Measurements from ENCODE around the gene GPR68. TPM values are rescaled to one million over a fixed set of nuclear protein-coding genes. Genes with fewer than 3 reads are reported as not detected.
"Not testable (repeated sequence)": the region's sequence is repeated elsewhere in the genome, so short reads cannot be mapped to it uniquely, and the experiment has no call there.

Gene GPR68
- total and polyA plus RNA-seq, 4 donors, result 2.0 to 6.4 (median 4.3) TPM

GRCh38 chr14:91266276-91266675 lies 21.8 kb upstream of the GPR68 start:
- not testable (repeated sequence) for H3K36me3 ChIP-seq (ENCODE audit: control insufficient read depth, insufficient read depth, low read length); H3K4me3 ChIP-seq (ENCODE audit: low read depth, low read length); DNase-seq (ENCODE audit: low read depth in 4 of 6, low spot score in 6 of 6); H3K9me3 ChIP-seq (ENCODE audit: control insufficient read depth, insufficient read depth, low read length); H3K27ac ChIP-seq (ENCODE audit: low read depth, low read length)
- peaks cover 18% of the 10 kb centered on the region for H3K27me3 ChIP-seq (ENCODE audit: control insufficient read depth, insufficient read depth, low read length)
- peaks cover 28% of the 10 kb centered on the region for H3K4me1 ChIP-seq (ENCODE audit: control insufficient read depth, insufficient read depth, low read length)
- 100% methylated on average over 3 of the region's 15 CpGs for WGBS (ENCODE audit: insufficient coverage)

DNA sequence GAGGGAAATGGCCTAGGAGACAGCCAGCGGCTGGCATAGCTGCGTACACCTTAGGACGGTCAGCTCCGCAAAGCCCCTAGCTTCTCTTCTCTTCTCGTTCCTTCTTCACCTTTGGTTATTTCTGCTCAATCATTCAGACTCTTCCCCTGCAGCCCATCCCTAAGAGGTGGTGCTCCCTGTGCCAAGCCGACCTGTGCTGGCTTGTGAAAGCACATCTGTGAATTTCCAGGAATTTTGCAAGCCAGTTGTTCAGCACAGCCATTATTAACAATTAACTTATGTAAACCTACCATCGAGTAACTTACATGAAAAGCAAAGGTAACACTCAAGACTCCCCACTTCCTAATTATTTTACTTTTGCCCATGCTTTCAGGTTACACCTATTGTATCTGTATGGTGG lies 20.9 kb upstream of the GPR68 start:
- Histone ChIP-seq H3K9me3 (ENCODE audit: control insufficient read depth, insufficient read depth, low read length) (no peaks in the 10 kb centered on the region), H3K27me3 (ENCODE audit: control insufficient read depth, insufficient read depth, low read length) (peaks cover 18% of the 10 kb centered on the region), H3K4me1 (ENCODE audit: control insufficient read depth, insufficient read depth, low read length) (peaks cover 27% of the 10 kb centered on the region), H3K36me3 (ENCODE audit: control insufficient read depth, insufficient read depth, low read length) (no peaks in the 10 kb centered on the region), H3K27ac (ENCODE audit: low read depth, low read length) (no peak overlapping the region), H3K4me3 (ENCODE audit: low read depth, low read length) (no peak overlapping the region)
- no peak for DNase-seq (ENCODE audit: low read depth in 4 of 6, low spot score in 6 of 6)
- 100% methylated on average over 2 of the region's 7 CpGs for WGBS (ENCODE audit: insufficient coverage)

DNA sequence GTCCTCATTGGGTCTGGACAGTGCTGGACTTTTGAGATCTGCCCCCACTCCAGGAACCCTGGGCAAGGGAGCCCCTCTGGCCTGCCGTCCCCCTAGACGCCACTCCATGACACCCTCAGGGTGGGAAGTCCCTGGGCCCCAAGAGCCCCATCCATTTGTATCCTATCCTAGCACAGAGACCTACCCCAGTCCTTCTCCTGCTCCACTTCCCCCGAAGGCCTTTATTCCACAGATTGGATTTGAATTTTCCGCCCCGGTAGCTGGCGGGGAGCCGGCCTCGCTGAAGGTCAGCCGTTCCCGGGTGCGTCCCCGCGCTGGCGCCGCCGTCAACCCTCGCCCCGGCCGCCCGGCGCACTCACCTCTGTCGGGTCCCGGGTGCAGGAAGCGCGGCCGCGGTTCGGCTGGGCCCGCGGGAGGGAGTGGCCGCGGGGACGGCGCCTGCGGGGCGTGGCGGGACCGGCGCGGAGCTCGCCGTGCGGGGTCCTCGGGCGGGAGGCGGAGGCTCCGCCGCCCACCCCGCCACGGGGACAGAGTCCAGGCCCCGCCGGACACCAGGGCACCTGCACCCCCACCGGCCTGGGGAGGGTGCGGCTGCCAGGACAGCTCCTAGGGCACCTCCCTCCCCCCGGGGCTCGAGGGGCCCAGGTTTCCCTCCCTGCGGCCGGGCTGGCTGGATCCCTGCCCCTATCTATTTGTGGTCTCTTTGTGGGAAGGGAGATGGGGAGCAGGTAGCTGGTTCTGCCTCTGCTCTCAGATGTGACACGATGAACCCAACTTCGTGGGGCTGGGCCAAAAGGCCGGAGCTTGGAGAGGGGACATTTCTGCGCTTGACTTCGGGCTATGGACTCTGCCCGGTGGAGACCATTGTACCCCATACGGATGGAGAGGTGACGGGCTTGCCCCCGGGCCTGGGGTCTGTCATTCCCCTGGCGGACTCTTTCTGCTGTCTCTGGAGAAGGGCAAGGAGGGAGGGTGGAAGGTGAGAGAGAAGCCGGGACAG lies 19.9 kb upstream of the GPR68 start:
- 8% methylated on average over 66 of the region's 69 CpGs for WGBS (ENCODE audit: insufficient coverage)
- no peaks in the 10 kb centered on the region for H3K36me3 ChIP-seq (ENCODE audit: control insufficient read depth, insufficient read depth, low read length)
- H3K4me3 ChIP-seq (ENCODE audit: low read depth, low read length), result peak overlapping the region; percentile 12
- H3K4me1 ChIP-seq (ENCODE audit: control insufficient read depth, insufficient read depth, low read length), result peaks cover 18% of the 10 kb centered on the region
- H3K9me3 ChIP-seq (ENCODE audit: control insufficient read depth, insufficient read depth, low read length), result no peaks in the 10 kb centered on the region
- DNase-seq (ENCODE audit: low read depth in 4 of 6, low spot score in 6 of 6), result no peak
- H3K27me3 ChIP-seq (ENCODE audit: control insufficient read depth, insufficient read depth, low read length), result peaks cover 18% of the 10 kb centered on the region
- no peak overlapping the region for H3K27ac ChIP-seq (ENCODE audit: low read depth, low read length)

- H3K4me3 ChIP-seq (ENCODE audit: low read depth, low read length), result no peak overlapping the region
- no CpG with 5 or more reads among the region's 2 CpGs for WGBS (ENCODE audit: insufficient coverage)
- peaks cover 18% of the 10 kb centered on the region for H3K27me3 ChIP-seq (ENCODE audit: control insufficient read depth, insufficient read depth, low read length)
- H3K36me3 ChIP-seq (ENCODE audit: control insufficient read depth, insufficient read depth, low read length), result no peaks in the 10 kb centered on the region
- no peak for DNase-seq (ENCODE audit: low read depth in 4 of 6, low spot score in 6 of 6)
- no peak overlapping the region for H3K27ac ChIP-seq (ENCODE audit: low read depth, low read length)
- no peaks in the 10 kb centered on the region for H3K9me3 ChIP-seq (ENCODE audit: control insufficient read depth, insufficient read depth, low read length)
- H3K4me1 ChIP-seq (ENCODE audit: control insufficient read depth, insufficient read depth, low read length), result peaks cover 15% of the 10 kb centered on the region
Observed at GRCh38 chr14:91263329-91263728, 18.8 kb upstream of the GPR68 start.

DNA sequence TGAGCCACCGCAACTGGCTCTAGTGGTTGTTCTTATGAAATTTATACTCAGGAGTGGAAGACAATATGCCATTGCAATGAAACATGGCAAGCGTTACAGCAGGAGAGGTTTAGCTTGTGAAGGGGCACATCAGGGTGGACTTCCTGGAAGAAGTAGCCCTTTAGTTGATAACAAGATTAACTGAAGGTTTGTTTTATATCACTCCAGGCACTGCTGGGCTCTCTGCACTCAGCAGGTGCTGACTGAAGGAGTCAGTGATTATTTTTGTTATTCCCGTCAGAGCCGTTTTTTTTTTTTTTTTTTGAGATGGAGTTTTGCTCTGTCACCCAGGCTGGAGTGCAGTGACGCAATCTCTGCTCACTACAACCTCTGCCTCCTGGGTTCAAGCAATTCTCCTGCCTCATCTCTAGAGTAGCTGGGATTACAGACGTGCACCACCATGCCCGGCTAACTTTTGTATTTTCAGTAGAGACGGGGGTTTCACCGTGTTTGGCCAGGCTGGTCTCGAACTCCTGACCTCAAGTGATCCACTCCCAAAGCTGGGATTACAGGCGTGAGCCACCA lies 17.6 kb upstream of the GPR68 start:
- H3K27ac ChIP-seq (ENCODE audit: low read depth, low read length), result no peak overlapping the region
- H3K4me1 ChIP-seq (ENCODE audit: control insufficient read depth, insufficient read depth, low read length), result peaks cover 26% of the 10 kb centered on the region
- peaks cover 18% of the 10 kb centered on the region for H3K27me3 ChIP-seq (ENCODE audit: control insufficient read depth, insufficient read depth, low read length)
- WGBS (ENCODE audit: insufficient coverage), result 93% methylated on average over 8 of the region's 11 CpGs
- no peak for DNase-seq (ENCODE audit: low read depth in 4 of 6, low spot score in 6 of 6)
- H3K36me3 ChIP-seq (ENCODE audit: control insufficient read depth, insufficient read depth, low read length), result no peaks in the 10 kb centered on the region
- H3K9me3 ChIP-seq (ENCODE audit: control insufficient read depth, insufficient read depth, low read length), result no peaks in the 10 kb centered on the region
- no peak overlapping the region for H3K4me3 ChIP-seq (ENCODE audit: low read depth, low read length)

DNA sequence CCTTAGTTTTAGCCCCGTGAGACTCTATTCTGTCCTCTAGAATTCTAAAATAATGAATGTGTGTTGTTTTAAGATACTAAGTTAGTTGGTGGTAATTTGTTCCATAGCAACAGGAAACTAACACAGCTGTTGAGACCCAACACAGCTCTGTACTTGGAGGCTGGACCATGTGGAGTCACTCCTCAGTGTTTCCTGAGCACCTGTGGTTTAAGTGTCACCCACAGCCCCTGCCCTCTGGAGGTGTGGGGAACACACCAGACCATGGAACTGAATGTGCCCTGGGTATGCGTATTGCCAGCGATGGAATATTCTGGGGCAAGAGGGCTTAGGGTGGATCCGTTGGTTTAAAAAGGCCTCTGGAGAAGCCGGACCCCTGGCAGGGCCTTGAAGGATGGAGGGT lies 16.6 kb upstream of the GPR68 start:
- no peaks in the 10 kb centered on the region for H3K36me3 ChIP-seq (ENCODE audit: control insufficient read depth, insufficient read depth, low read length)
- peaks cover 16% of the 10 kb centered on the region for H3K27me3 ChIP-seq (ENCODE audit: control insufficient read depth, insufficient read depth, low read length)
- H3K4me3 ChIP-seq (ENCODE audit: low read depth, low read length), result no peak overlapping the region
- no peak for DNase-seq (ENCODE audit: low read depth in 4 of 6, low spot score in 6 of 6)
- H3K4me1 ChIP-seq (ENCODE audit: control insufficient read depth, insufficient read depth, low read length), result peaks cover 33% of the 10 kb centered on the region
- no peak overlapping the region for H3K27ac ChIP-seq (ENCODE audit: low read depth, low read length)
- H3K9me3 ChIP-seq (ENCODE audit: control insufficient read depth, insufficient read depth, low read length), result no peaks in the 10 kb centered on the region
- 100% methylated on average over 4 of the region's 5 CpGs for WGBS (ENCODE audit: insufficient coverage)

DNA sequence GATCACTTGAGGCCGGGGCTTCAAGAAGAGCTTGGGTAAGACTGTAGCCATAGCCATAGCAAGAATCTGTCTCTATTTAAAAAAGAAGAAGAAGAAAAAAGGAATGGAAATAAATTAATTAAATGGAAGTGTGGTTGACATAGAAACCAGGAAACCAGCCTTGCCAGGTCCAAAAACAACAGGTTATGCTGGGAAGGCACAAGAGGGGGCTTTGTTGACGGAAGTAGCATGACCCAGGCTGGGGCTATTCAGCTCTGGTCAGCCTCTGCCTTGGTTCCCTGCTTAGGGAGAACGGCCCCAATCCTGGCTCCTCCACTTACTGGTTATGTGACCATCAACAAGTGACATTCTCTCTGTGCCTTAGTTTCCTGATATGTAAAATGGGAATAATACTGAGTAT lies 14.4 kb upstream of the GPR68 start:
- Histone ChIP-seq H3K27ac (ENCODE audit: low read depth, low read length) (no peak overlapping the region), H3K9me3 (ENCODE audit: control insufficient read depth, insufficient read depth, low read length) (no peaks in the 10 kb centered on the region), H3K4me1 (ENCODE audit: control insufficient read depth, insufficient read depth, low read length) (peaks cover 32% of the 10 kb centered on the region), H3K27me3 (ENCODE audit: control insufficient read depth, insufficient read depth, low read length) (peaks cover 2% of the 10 kb centered on the region), H3K36me3 (ENCODE audit: control insufficient read depth, insufficient read depth, low read length) (no peaks in the 10 kb centered on the region), H3K4me3 (ENCODE audit: low read depth, low read length) (no peak overlapping the region)
- WGBS (ENCODE audit: insufficient coverage), result 67% methylated on average over 1 of the region's 3 CpGs
- DNase-seq (ENCODE audit: low read depth in 4 of 6, low spot score in 6 of 6), result no peak

GRCh38 chr14:91258011-91258618 lies 13.6 kb upstream of the GPR68 start:
- Histone ChIP-seq H3K27me3 (ENCODE audit: control insufficient read depth, insufficient read depth, low read length) (no peaks in the 10 kb centered on the region), H3K4me1 (ENCODE audit: control insufficient read depth, insufficient read depth, low read length) (peaks cover 34% of the 10 kb centered on the region), H3K27ac (ENCODE audit: low read depth, low read length) (no peak overlapping the region), H3K4me3 (ENCODE audit: low read depth, low read length) (no peak overlapping the region), H3K36me3 (ENCODE audit: control insufficient read depth, insufficient read depth, low read length) (no peaks in the 10 kb centered on the region), H3K9me3 (ENCODE audit: control insufficient read depth, insufficient read depth, low read length) (no peaks in the 10 kb centered on the region)
- DNase-seq (ENCODE audit: low read depth in 4 of 6, low spot score in 6 of 6), result peak in 2 of 6 donors; percentile 29 to 41
- 48% methylated on average over 16 of the region's 16 CpGs for WGBS (ENCODE audit: insufficient coverage)

DNA sequence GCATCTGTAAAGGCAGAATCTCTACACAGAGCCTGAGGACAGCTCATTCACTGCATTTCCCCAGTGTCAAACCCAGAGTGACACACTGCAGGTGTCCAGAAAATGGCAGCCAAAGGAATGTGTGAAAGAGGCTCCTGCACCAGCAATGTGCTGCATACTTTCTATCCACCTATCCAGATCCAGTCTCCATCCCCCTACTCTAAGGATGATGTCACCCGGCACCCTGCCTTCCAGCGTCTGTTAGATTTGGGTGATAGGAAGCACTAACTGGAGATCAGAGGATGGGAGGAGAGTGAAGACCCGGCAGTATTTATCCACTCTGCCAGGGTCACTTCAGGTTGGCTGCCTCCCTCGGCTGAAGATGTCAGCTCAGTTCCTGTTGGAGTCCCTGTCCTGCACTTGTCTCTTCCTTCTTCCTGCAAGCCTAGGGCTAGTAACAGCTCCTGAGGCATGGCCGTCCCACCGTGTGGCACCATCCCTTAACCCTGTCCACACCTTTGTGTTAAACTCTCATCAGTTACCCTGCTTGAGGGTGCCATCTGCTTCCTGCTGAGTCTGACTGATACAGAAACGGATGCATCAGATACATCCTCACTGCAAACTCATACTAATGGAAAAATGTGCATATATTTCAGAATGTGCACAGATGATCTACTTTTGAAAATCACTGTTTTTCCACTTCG lies 13.0 kb upstream of the GPR68 start:
- Histone ChIP-seq H3K4me1 (ENCODE audit: control insufficient read depth, insufficient read depth, low read length) (peaks cover 41% of the 10 kb centered on the region), H3K27ac (ENCODE audit: low read depth, low read length) (no peak overlapping the region), H3K9me3 (ENCODE audit: control insufficient read depth, insufficient read depth, low read length) (no peaks in the 10 kb centered on the region), H3K27me3 (ENCODE audit: control insufficient read depth, insufficient read depth, low read length) (no peaks in the 10 kb centered on the region), H3K4me3 (ENCODE audit: low read depth, low read length) (no peak overlapping the region), H3K36me3 (ENCODE audit: control insufficient read depth, insufficient read depth, low read length) (no peaks in the 10 kb centered on the region)
- peak in 2 of 6 donors; percentile 44 to 55 for DNase-seq (ENCODE audit: low read depth in 4 of 6, low spot score in 6 of 6)
- 32% methylated on average over 5 of the region's 8 CpGs for WGBS (ENCODE audit: insufficient coverage)

Measured in spinal cord (tissue), 10 donors.